Measurements from ENCODE around the gene EFTUD2. TPM values are rescaled to one million over a fixed set of nuclear protein-coding genes. Genes with fewer than 3 reads are reported as not detected.

EFTUD2 gene
- total and polyA plus RNA-seq, 2 of the 8 experiments (the other 6 are each of a cell fraction or from before 2014, with no cell fraction given) = 118 to 195 TPM

DNA sequence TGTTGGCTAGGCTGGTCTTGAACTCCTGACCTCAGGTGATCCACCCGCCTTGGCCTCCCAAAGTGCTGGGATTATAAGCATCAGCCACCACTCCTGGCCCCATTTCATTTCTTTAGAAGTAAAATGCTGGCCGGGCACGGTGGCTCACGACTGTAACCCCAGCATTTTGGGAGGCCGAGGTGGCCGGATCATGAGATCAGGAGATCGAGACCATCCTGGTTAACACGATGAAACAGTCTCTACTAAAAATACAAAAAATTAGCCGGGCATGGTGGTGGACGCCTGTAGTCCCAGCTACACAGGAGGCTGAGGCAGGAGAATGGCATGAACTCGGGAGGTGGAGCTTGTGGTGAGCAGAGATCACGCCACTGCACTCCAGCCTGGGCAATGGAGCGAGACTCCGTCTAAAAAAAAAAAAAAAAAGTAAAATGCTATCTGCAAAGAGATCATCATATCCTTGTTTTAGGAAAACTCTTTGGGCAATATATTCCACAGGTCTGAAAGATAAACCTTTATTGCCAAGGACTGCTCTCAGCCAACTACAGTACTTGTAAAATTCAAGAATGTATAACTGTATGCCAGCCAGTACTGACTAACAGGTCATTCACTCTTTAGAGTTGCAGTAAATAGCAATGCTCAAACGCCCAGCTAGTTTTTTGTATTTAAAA lies 73.0 kb downstream of the EFTUD2 start:
- Histone ChIP-seq H2BK120ac (replicated peaks; ENCODE audit: low read depth, low read length) (no peak overlapping the region), H3K79me1 (ENCODE audit: low read depth, low read length) (no peaks in the 10 kb centered on the region), H3K4me1 (replicated peaks in 1 of 4; ENCODE audit: control insufficient read depth in 3 of 4, insufficient read depth in 4 of 4, low read length in 3 of 4) (peaks cover 0 to 4% (median 3%) of the 10 kb centered on the region in 4 experiments; a peak in 3 of 7 replicates), H3K4ac (replicated peaks; ENCODE audit: insufficient read length, low read depth, low read length) (no peak overlapping the region), H3K23ac (ENCODE audit: insufficient read length) (no peak overlapping the region), H4K20me1 (replicated peaks in 1 of 2; ENCODE audit: control insufficient read depth in 1 of 2, insufficient read depth in 2 of 2, low read length in 2 of 2) (peaks cover 5 to 7% of the 10 kb centered on the region in 2 experiments), H3K27ac (ENCODE audit: low read depth, low read length) (no peak overlapping the region), H3K36me3 (ENCODE audit: control insufficient read depth in 2 of 4, insufficient read depth in 4 of 4, low read length in 3 of 4) (no peaks in the 10 kb centered on the region), H3K27me3 (replicated peaks in 1 of 4; ENCODE audit: control insufficient read depth in 3 of 4, extremely low read depth in 1 of 4, insufficient read depth in 3 of 4, low read length in 3 of 4) (no peaks in the 10 kb centered on the region), H3K18ac (ENCODE audit: extremely low read depth, low read length) (no peak overlapping the region), H4K91ac (replicated peaks; ENCODE audit: insufficient read length, low read length) (no peak overlapping the region), H4K8ac (ENCODE audit: extremely low read depth, insufficient read depth, low read length) (no peak overlapping the region), H3K23me2 (ENCODE audit: low read depth, low read length) (peaks cover 4% of the 10 kb centered on the region; the same call in 1 of the 2 replicates), H2AFZ (ENCODE audit: low read length) (no peak overlapping the region), H2AK5ac (ENCODE audit: low read depth, low read length) (no peak overlapping the region), H3K79me2 (ENCODE audit: control insufficient read depth in 1 of 2, insufficient read depth in 2 of 2, low read length in 2 of 2) (peaks cover 18 to 83% of the 10 kb centered on the region in 2 experiments), H3K9ac (replicated peaks in 1 of 4; ENCODE audit: extremely low read depth in 1 of 4, low read depth in 3 of 4, low read length in 3 of 4) (no peak overlapping the region), H2BK20ac (ENCODE audit: low read length) (no peak overlapping the region), H3K4me3 (ENCODE audit: extremely low read depth in 1 of 4, insufficient read depth in 2 of 4, low read depth in 3 of 4, low read length in 4 of 4) (no peak overlapping the region), H3K9me3 (ENCODE audit: insufficient read depth in 2 of 2, low read depth in 1 of 2, low read length in 1 of 2) (no peaks in the 10 kb centered on the region), H2BK5ac (ENCODE audit: low read depth, low read length) (no peak overlapping the region), H3K56ac (replicated peaks; ENCODE audit: insufficient read length, low read depth, low read length) (no peak overlapping the region), H4K5ac (ENCODE audit: insufficient read length, low read depth, low read length) (no peak overlapping the region), H3K14ac (ENCODE audit: insufficient read length) (no peak overlapping the region), H3K4me2 (ENCODE audit: insufficient read depth in 1 of 2, low read depth in 2 of 2, low read length in 2 of 2) (no peak overlapping the region; a peak in 1 of 4 replicates), H2BK12ac (ENCODE audit: low read depth, low read length) (no peak overlapping the region), H2BK15ac (ENCODE audit: low read length) (no peak overlapping the region)
- TF ChIP-seq RAD21 (IDR thresholded peaks at IDR 0.05 in 1 of 2, conservative IDR thresholded peaks at IDR 0.05 in 1 of 2; ENCODE audit: low read depth in 2 of 2, low read length in 2 of 2) = no peak
- no peak for TF ChIP-seq NANOG (IDR thresholded peaks at IDR 0.05; ENCODE audit: insufficient read depth, low read depth, low read length, poor library complexity, severe bottlenecking)
- ChIA-PET POLR2A (ENCODE audit: partially characterized antibody) (interaction anchor here (0.6 to 1.7 kb wide), 19 partner anchors 8 to 187 kb away, joined by 3 to 7 read pairs (median 4); no protein-coding TSS in a partner anchor), CTCF (ENCODE audit: partially characterized antibody) (interaction anchor here (0.6 to 1.6 kb wide), 9 partner anchors 19 to 322 kb away, joined by 3 to 5 read pairs (median 3); no protein-coding TSS in a partner anchor)
- FAIRE-seq = no peak
- WGBS, 2 experiments (ENCODE audit: extremely low coverage in 1 of 2, insufficient coverage in 1 of 2, insufficient read length in 1 of 2, insufficient replicate concordance in 2 of 2, low coverage in 1 of 2, low lambda C conversion rate in 2 of 2, missing lambda C conversion rate in 1 of 2) = 94% methylated on average over 15 of the region's 15 CpGs; no CpG with 5 or more reads in 1 of the 2 experiments
- DNase-seq (ENCODE audit: low read depth in 1 of 2, low spot score in 2 of 2) = no peak
